Measurements from ENCODE around the gene ESAM. TPM values are rescaled to one million over a fixed set of nuclear protein-coding genes. Genes with fewer than 3 reads are reported as not detected.

Gene ESAM
- total and polyA plus RNA-seq, 2 donors (not counting 1 experiment from before 2014, with no cell fraction given), result 1.4 to 14.5 TPM

GRCh38 chr11:124801636-124802312 is 39.7 kb upstream of the ESAM start:
- intact Hi-C loops (cut with micrococcal nuclease), result loop anchor here (2.0 to 5.0 kb wide), 3 partner anchors 66 to 1087 kb away; partner anchors contain the start of genes ROBO3 and ZNF202
- no peaks in the 10 kb centered on the region for H3K9me3 ChIP-seq (ENCODE audit: control extremely low read depth in 1 of 3, control insufficient read depth in 2 of 3, insufficient read depth in 1 of 3, low read length in 2 of 3)
- H3K79me2 ChIP-seq (ENCODE audit: control insufficient read depth, insufficient read depth, low read length), result peaks cover 26% of the 10 kb centered on the region
- peak overlapping the region; percentile 10 for H3K4me3 Mint-ChIP-seq
- peaks cover 9% of the 10 kb centered on the region for H4K20me1 ChIP-seq (ENCODE audit: control insufficient read depth, insufficient read depth, low read length, poor library complexity, severe bottlenecking)
- H3K27ac Mint-ChIP-seq, result peak overlapping the region; percentile 57
- ChIA-PET POLR2A (interaction anchor here (1.4 kb wide), 1 partner anchor 74 kb away, joined by 3 read pairs; no protein-coding TSS in a partner anchor), CTCF (interaction anchor here (1.0 to 12.5 kb wide), 8 partner anchors 11 to 157 kb away, joined by 3 to 177 read pairs (median 6); partner anchors contain the start of genes ESAM, SIAE and SPA17)
- peaks cover 15 to 17% of the 10 kb centered on the region in 2 donors for H3K4me1 ChIP-seq (ENCODE audit: control insufficient read depth in 2 of 2, insufficient read depth in 2 of 2, low read length in 2 of 2)
- H3K27me3 Mint-ChIP-seq, result no peaks in the 10 kb centered on the region
- H3K27ac ChIP-seq (ENCODE audit: low read length in 2 of 2), result no peak overlapping the region
- no peak overlapping the region for H3K9ac ChIP-seq (ENCODE audit: low read length)
- H3K4me1 Mint-ChIP-seq, result peaks cover 20% of the 10 kb centered on the region
- H2AFZ ChIP-seq (ENCODE audit: insufficient read depth, low read depth, low read length, poor library complexity, severe bottlenecking), result no peak overlapping the region
- TF ChIP-seq EZH2 (IDR thresholded peaks at IDR 0.05; ENCODE audit: borderline replicate concordance, insufficient read depth, low read depth, low read length, poor library complexity, severe bottlenecking) (no peak), CTCF (IDR thresholded peaks at IDR 0.05) (no peak)
- H3K27me3 ChIP-seq (replicated peaks in 1 of 4; ENCODE audit: control extremely low read depth in 1 of 4, control insufficient read depth in 3 of 4, insufficient read depth in 4 of 4, low read length in 3 of 4), result no peaks in the 10 kb centered on the region
- ATAC-seq (ENCODE audit: low read depth), result no peak
- H3K4me2 ChIP-seq (replicated peaks; ENCODE audit: low read depth, low read length, poor library complexity, severe bottlenecking), result no peak overlapping the region
- WGBS (ENCODE audit: insufficient coverage), result 78% methylated on average over 1 of the region's 8 CpGs
- H3K4me3 ChIP-seq (ENCODE audit: control extremely low read depth in 1 of 5, extremely low read depth in 1 of 5, insufficient read depth in 1 of 5, low read depth in 2 of 5, low read length in 4 of 5), result no peak overlapping the region
- no peaks in the 10 kb centered on the region for H3K9me3 Mint-ChIP-seq (ENCODE audit: insufficient read depth)
- DNase-seq, result no peak
- no peaks in the 10 kb centered on the region for H3K36me3 ChIP-seq (replicated peaks in 1 of 2; ENCODE audit: control extremely low read depth in 1 of 2, control insufficient read depth in 1 of 2, extremely low read depth in 1 of 2, insufficient read depth in 2 of 2, low read length in 1 of 2)

GRCh38 chr11:124801014-124801413 is 38.9 kb upstream of the ESAM start:
- TF ChIP-seq EZH2 (IDR thresholded peaks at IDR 0.05; ENCODE audit: borderline replicate concordance, insufficient read depth, low read depth, low read length, poor library complexity, severe bottlenecking), result no peak
- no peak for TF ChIP-seq CTCF (IDR thresholded peaks at IDR 0.05)
- Histone ChIP-seq H2AFZ (ENCODE audit: insufficient read depth, low read depth, low read length, poor library complexity, severe bottlenecking) (peak overlapping the region; percentile 99), H3K9ac (ENCODE audit: low read length) (peak overlapping the region; percentile 97), H3K27ac (ENCODE audit: low read length in 2 of 2) (peak overlapping the region; percentile 96 to 99), H3K79me2 (ENCODE audit: control insufficient read depth, insufficient read depth, low read length) (peaks cover 34% of the 10 kb centered on the region), H3K36me3 (replicated peaks in 1 of 2; ENCODE audit: control extremely low read depth in 1 of 2, control insufficient read depth in 1 of 2, extremely low read depth in 1 of 2, insufficient read depth in 2 of 2, low read length in 1 of 2) (no peaks in the 10 kb centered on the region), H3K4me3 (ENCODE audit: control extremely low read depth in 1 of 5, extremely low read depth in 1 of 5, insufficient read depth in 1 of 5, low read depth in 2 of 5, low read length in 4 of 5) (peak overlapping the region; percentile 57 to 95 (median 91)), H3K4me1 (ENCODE audit: control insufficient read depth in 2 of 2, insufficient read depth in 2 of 2, low read length in 2 of 2) (peaks cover 15 to 17% of the 10 kb centered on the region in 2 donors), H4K20me1 (ENCODE audit: control insufficient read depth, insufficient read depth, low read length, poor library complexity, severe bottlenecking) (peaks cover 9% of the 10 kb centered on the region), H3K27me3 (replicated peaks in 1 of 4; ENCODE audit: control extremely low read depth in 1 of 4, control insufficient read depth in 3 of 4, insufficient read depth in 4 of 4, low read length in 3 of 4) (no peaks in the 10 kb centered on the region), H3K9me3 (ENCODE audit: control extremely low read depth in 1 of 3, control insufficient read depth in 2 of 3, insufficient read depth in 1 of 3, low read length in 2 of 3) (no peaks in the 10 kb centered on the region), H3K4me2 (replicated peaks; ENCODE audit: low read depth, low read length, poor library complexity, severe bottlenecking) (peak overlapping the region; percentile 93)
- ATAC-seq (ENCODE audit: low read depth) (no peak), DNase-seq (no peak)
- Mint-ChIP-seq H3K27ac (peak overlapping the region; percentile 89), H3K4me3 (peak overlapping the region; percentile 88), H3K9me3 (ENCODE audit: insufficient read depth) (no peaks in the 10 kb centered on the region), H3K27me3 (no peaks in the 10 kb centered on the region), H3K4me1 (peaks cover 20% of the 10 kb centered on the region)
- CTCF ChIA-PET, result interaction anchor here (1.0 to 12.5 kb wide), 9 partner anchors 10 to 156 kb away, joined by 3 to 177 read pairs (median 4); partner anchors contain the start of genes ESAM, SIAE and SPA17
- intact Hi-C loops (cut with micrococcal nuclease), result loop anchor here (2.0 to 5.0 kb wide), 3 partner anchors 66 to 1088 kb away; partner anchors contain the start of genes ROBO3 and ZNF202
- POLR2A ChIA-PET, result interaction anchor here (1.1 to 1.4 kb wide), 3 partner anchors 38 to 75 kb away, joined by 3 to 4 read pairs (median 3); no protein-coding TSS in a partner anchor
- WGBS (ENCODE audit: insufficient coverage), result no CpG with 5 or more reads among the region's 8 CpGs
